HEK293 (cell line): ENCODE data around the gene ZNF425.
A peak's percentile ranks its signal among the peaks of the same experiment; 100 is the strongest.

Experiments used
- GFI1B ChIP-seq: fragments of 450-650 bp; formaldehyde crosslinking; IDR thresholded peaks from 2 replicates; pipeline ENCODE4 v1.5.1; 2016; ENCODE audit warnings: missing biosample characterization, missing genetic modification characterization
- HIC1 ChIP-seq: fragments of 450-650 bp; formaldehyde crosslinking; IDR thresholded peaks from 2 replicates; pipeline ENCODE4 v1.5.1; 2016; ENCODE audit warnings: missing biosample characterization, missing genetic modification characterization
- HOXA7 ChIP-seq: sonication (generic); formaldehyde crosslinking; IDR thresholded peaks from 2 replicates; pipeline ENCODE4 v1.8.1; 2022; ENCODE audit warnings: missing genetic modification reagents, borderline replicate concordance
- KLF9 ChIP-seq: fragments of 450-650 bp; formaldehyde crosslinking; IDR thresholded peaks from 2 replicates; pipeline ENCODE4 v1.5.1; 2016; ENCODE audit warnings: missing biosample characterization, missing genetic modification characterization, low read depth
- MEIS1 ChIP-seq: sonication (generic); formaldehyde crosslinking; IDR thresholded peaks from 2 replicates; pipeline ENCODE4 v1.8.1; 2022; ENCODE audit warnings: missing genetic modification reagents, mild to moderate bottlenecking, borderline replicate concordance
- MYNN ChIP-seq: fragments of 450-650 bp; formaldehyde crosslinking; IDR thresholded peaks from 2 replicates; pipeline ENCODE4 v1.5.1; 2016; ENCODE audit warnings: missing biosample characterization, missing genetic modification characterization, borderline replicate concordance
- OVOL3 ChIP-seq: fragments of 450-650 bp; formaldehyde crosslinking; IDR thresholded peaks from 2 replicates; pipeline ENCODE4 v1.5.1; 2016; ENCODE audit warnings: missing biosample characterization, missing genetic modification characterization
- SP7 ChIP-seq: fragments of 450-650 bp; formaldehyde crosslinking; IDR thresholded peaks from 2 replicates; pipeline ENCODE4 v1.5.1; 2016; ENCODE audit warnings: missing biosample characterization, missing genetic modification characterization
- YY2 ChIP-seq: fragments of 450-650 bp; formaldehyde crosslinking; IDR thresholded peaks from 2 replicates; pipeline ENCODE4 v1.5.1; 2016; ENCODE audit warnings: missing biosample characterization, missing genetic modification characterization
- ZNF146 ChIP-seq: fragments of 450-650 bp; formaldehyde crosslinking; IDR thresholded peaks from 2 replicates; pipeline ENCODE4 v1.5.1; 2016; ENCODE audit warnings: missing biosample characterization, missing genetic modification characterization
- ZNF23 ChIP-seq: fragments of 450-650 bp; formaldehyde crosslinking; IDR thresholded peaks from 2 replicates; pipeline ENCODE4 v1.5.1; 2016; ENCODE audit warnings: missing biosample characterization, missing genetic modification characterization, borderline replicate concordance
- ZNF280D ChIP-seq: fragments of 450-650 bp; formaldehyde crosslinking; IDR thresholded peaks from 2 replicates; pipeline ENCODE4 v1.5.1; 2016; ENCODE audit warnings: missing biosample characterization, missing genetic modification characterization
- ZNF335 ChIP-seq: fragments of 450-650 bp; formaldehyde crosslinking; conservative IDR thresholded peaks from 2 replicates; pipeline ENCODE4 v1.5.1; 2016; ENCODE audit warnings: missing biosample characterization, missing genetic modification characterization
- ZNF366 ChIP-seq: fragments of 450-650 bp; formaldehyde crosslinking; conservative IDR thresholded peaks from 2 replicates; pipeline ENCODE4 v1.5.1; 2016; ENCODE audit warnings: missing biosample characterization, missing genetic modification characterization
- ZNF449 ChIP-seq: fragments of 450-650 bp; formaldehyde crosslinking; IDR thresholded peaks from 2 replicates; pipeline ENCODE4 v1.5.1; 2017; ENCODE audit warnings: missing biosample characterization, mild to moderate bottlenecking, missing genetic modification characterization, moderate library complexity
- ZNF501 ChIP-seq: fragments of 450-650 bp; formaldehyde crosslinking; IDR thresholded peaks from 2 replicates; pipeline ENCODE4 v1.5.1; 2016; ENCODE audit warnings: missing biosample characterization, missing genetic modification characterization
- ZNF518A ChIP-seq: fragments of 450-650 bp; formaldehyde crosslinking; conservative IDR thresholded peaks from 2 replicates; pipeline ENCODE4 v1.5.1; 2016; ENCODE audit warnings: low read depth, missing biosample characterization, missing genetic modification characterization
- ZNF580 ChIP-seq: fragments of 450-650 bp; formaldehyde crosslinking; IDR thresholded peaks from 2 replicates; pipeline ENCODE4 v1.5.1; 2016; ENCODE audit warnings: missing biosample characterization, missing genetic modification characterization
- ZNF785 ChIP-seq: fragments of 450-650 bp; formaldehyde crosslinking; IDR thresholded peaks from 2 replicates; pipeline ENCODE4 v1.5.1; 2016; ENCODE audit warnings: missing biosample characterization, missing genetic modification characterization
- ZNF837 ChIP-seq: fragments of 450-650 bp; formaldehyde crosslinking; IDR thresholded peaks from 2 replicates; pipeline ENCODE4 v1.5.1; 2016; ENCODE audit warnings: missing biosample characterization, missing genetic modification characterization

The ZNF425 gene

GRCh38 chr7:149125863-149126661, at the start of gene ZNF425 (continued):
- TF ChIP-seq ZNF518A (tag by site-specific recombination), result peak; percentile 34
- TF ChIP-seq ZNF785, result peak; percentile 38; the same call in 1 of the 2 replicates
- TF ChIP-seq ZNF280D (tag by site-specific recombination), result peak; percentile 39; the same call in 1 of the 2 replicates
- peak; percentile 13; the same call in 1 of the 2 replicates for TF ChIP-seq KLF9 (tag by site-specific recombination)
- peak; percentile 68; the same call in 1 of the 2 replicates for TF ChIP-seq ZNF449 (tag by site-specific recombination)
- peak; percentile 95 for TF ChIP-seq ZNF335 (tag by site-specific recombination)
- no peak for TF ChIP-seq HOXA7 (CRISPR knock-in tag)
- peak; percentile 87 for TF ChIP-seq SP7 (tag by site-specific recombination)
- peak; percentile 9; the same call in 1 of the 2 replicates for TF ChIP-seq MYNN (tag by site-specific recombination)
- no peak for TF ChIP-seq ZNF23 (tag by site-specific recombination)
- peak; percentile 91; the same call in 1 of the 2 replicates for TF ChIP-seq ZNF837 (tag by site-specific recombination)
- TF ChIP-seq ZNF580 (tag by site-specific recombination), result peak; percentile 61; the same call in 1 of the 2 replicates
- TF ChIP-seq ZNF366, result 0 out of 2 replicates have a peak, but pooled peaks have one; percentile 10
- no peak for TF ChIP-seq MEIS1 (CRISPR knock-in tag)
- TF ChIP-seq GFI1B, result no peak
- peak; percentile 58; the same call in 1 of the 2 replicates for TF ChIP-seq OVOL3 (tag by site-specific recombination)
- peak; percentile 80; the same call in 1 of the 2 replicates for TF ChIP-seq YY2 (tag by site-specific recombination)
- peak; percentile 38 for TF ChIP-seq ZNF146 (tag by site-specific recombination)
- TF ChIP-seq HIC1 (tag by site-specific recombination), result peak; percentile 56; the same call in 1 of the 2 replicates
- TF ChIP-seq ZNF501 (tag by site-specific recombination), result peak; percentile 99
- TF ChIP-seq, all 188 proteins: peak for 88
